ENCODE measurements around the gene SYTL1.

- TF ChIP-seq, protein P1, sequence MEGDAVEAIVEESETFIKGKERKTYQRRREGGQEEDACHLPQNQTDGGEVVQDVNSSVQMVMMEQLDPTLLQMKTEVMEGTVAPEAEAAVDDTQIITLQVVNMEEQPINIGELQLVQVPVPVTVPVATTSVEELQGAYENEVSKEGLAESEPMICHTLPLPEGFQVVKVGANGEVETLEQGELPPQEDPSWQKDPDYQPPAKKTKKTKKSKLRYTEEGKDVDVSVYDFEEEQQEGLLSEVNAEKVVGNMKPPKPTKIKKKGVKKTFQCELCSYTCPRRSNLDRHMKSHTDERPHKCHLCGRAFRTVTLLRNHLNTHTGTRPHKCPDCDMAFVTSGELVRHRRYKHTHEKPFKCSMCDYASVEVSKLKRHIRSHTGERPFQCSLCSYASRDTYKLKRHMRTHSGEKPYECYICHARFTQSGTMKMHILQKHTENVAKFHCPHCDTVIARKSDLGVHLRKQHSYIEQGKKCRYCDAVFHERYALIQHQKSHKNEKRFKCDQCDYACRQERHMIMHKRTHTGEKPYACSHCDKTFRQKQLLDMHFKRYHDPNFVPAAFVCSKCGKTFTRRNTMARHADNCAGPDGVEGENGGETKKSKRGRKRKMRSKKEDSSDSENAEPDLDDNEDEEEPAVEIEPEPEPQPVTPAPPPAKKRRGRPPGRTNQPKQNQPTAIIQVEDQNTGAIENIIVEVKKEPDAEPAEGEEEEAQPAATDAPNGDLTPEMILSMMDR (IDR thresholded peaks at IDR 0.05): no peak
- no peak for TF ChIP-seq POLR2A (IDR thresholded peaks at IDR 0.05)
These were observed 42.2 kb upstream of the SYTL1 start for GRCh38 chr1:27299385-27300271.

All from thyroid gland (tissue), 4 donors.